ENCODE measurements around the gene ZNRF3. TPM values are rescaled to one million over a fixed set of nuclear protein-coding genes. Genes with fewer than 3 reads are reported as not detected.
A peak's percentile ranks its signal among the peaks of the same experiment; 100 is the strongest.

The ZNRF3 gene
- total RNA-seq, 1 donor from 2014 or later: 23.1 TPM

- peak overlapping the region; percentile 3 for H3K27ac Mint-ChIP-seq
- H3K27me3 Mint-ChIP-seq: no peaks in the 10 kb centered on the region
- peaks cover 29% of the 10 kb centered on the region for H3K36me3 Mint-ChIP-seq
- TF ChIP-seq, protein P1, sequence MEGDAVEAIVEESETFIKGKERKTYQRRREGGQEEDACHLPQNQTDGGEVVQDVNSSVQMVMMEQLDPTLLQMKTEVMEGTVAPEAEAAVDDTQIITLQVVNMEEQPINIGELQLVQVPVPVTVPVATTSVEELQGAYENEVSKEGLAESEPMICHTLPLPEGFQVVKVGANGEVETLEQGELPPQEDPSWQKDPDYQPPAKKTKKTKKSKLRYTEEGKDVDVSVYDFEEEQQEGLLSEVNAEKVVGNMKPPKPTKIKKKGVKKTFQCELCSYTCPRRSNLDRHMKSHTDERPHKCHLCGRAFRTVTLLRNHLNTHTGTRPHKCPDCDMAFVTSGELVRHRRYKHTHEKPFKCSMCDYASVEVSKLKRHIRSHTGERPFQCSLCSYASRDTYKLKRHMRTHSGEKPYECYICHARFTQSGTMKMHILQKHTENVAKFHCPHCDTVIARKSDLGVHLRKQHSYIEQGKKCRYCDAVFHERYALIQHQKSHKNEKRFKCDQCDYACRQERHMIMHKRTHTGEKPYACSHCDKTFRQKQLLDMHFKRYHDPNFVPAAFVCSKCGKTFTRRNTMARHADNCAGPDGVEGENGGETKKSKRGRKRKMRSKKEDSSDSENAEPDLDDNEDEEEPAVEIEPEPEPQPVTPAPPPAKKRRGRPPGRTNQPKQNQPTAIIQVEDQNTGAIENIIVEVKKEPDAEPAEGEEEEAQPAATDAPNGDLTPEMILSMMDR (conservative IDR thresholded peaks at IDR 0.05): no peak
- DNase-seq (ENCODE audit: extremely low spot score, unreplicated experiment): no peak
- no peak overlapping the region for H3K4me3 Mint-ChIP-seq
- peaks cover 8% of the 10 kb centered on the region for H3K9me3 Mint-ChIP-seq
- peaks cover 20% of the 10 kb centered on the region for H3K4me1 Mint-ChIP-seq (ENCODE audit: unreplicated experiment)
Observed at GRCh38 chr22:28969401-28970168, 86.2 kb downstream of the ZNRF3 start.

DNA sequence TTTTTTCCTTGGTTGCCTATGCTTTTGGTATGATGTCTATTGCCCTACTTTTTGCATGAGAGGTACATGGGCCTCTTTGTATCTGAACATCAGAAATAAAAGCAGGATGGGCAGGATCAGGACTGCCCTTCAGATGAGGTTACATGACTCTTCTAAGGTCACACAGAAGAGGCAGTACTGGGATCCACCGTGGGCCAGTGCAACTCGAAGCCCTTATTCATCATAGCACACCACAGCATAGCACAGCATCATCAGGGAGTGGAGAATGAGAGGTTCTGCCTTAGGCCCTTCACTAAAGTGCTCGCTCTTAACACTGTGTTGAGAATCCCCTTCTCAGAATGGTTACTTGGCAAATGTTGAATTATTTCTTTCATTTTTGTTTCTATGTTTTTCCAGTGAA is 90.0 kb downstream of the ZNRF3 start:
- TF ChIP-seq, protein P1 (conservative IDR thresholded peaks at IDR 0.05): no peak
- H3K27ac Mint-ChIP-seq: no peak overlapping the region
- H3K4me1 Mint-ChIP-seq (ENCODE audit: unreplicated experiment): peaks cover 30% of the 10 kb centered on the region

DNA sequence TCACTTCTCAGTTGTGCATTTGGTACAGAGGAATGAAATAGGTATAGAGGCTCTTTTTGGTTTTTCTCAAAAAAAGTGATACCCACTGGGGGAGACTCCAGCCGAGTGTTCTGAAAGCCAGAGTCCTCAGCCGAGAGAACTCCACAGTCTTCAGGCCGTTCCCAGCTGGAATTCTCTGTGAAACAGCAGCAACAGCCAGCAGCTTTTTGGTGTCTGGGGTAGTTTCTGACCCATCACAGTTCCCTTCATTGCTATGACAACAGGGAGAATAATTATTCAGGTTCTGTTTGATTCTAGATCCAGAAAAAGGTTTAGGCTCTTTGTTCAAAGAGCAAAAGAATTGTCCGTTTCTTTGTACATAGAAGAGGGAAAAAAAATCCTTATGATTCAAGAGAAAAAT is 93.7 kb downstream of the ZNRF3 start:
- peaks cover 7% of the 10 kb centered on the region for H3K36me3 Mint-ChIP-seq
- peak overlapping the region; percentile 7 for H3K4me3 Mint-ChIP-seq
- peak overlapping the region; percentile 58 for H3K27ac Mint-ChIP-seq
- no peaks in the 10 kb centered on the region for H3K9me3 Mint-ChIP-seq
- TF ChIP-seq, protein P1 (conservative IDR thresholded peaks at IDR 0.05): no peak
- H3K27me3 Mint-ChIP-seq: no peaks in the 10 kb centered on the region
- H3K4me1 Mint-ChIP-seq (ENCODE audit: unreplicated experiment): peaks cover 34% of the 10 kb centered on the region
- DNase-seq (ENCODE audit: extremely low spot score, unreplicated experiment): no peak

More for the DNA sequence above, 90.0 kb downstream of the ZNRF3 start:
- peaks cover 8% of the 10 kb centered on the region for H3K9me3 Mint-ChIP-seq
- DNase-seq (ENCODE audit: extremely low spot score, unreplicated experiment): no peak
- peaks cover 29% of the 10 kb centered on the region for H3K36me3 Mint-ChIP-seq
- no peaks in the 10 kb centered on the region for H3K27me3 Mint-ChIP-seq
- H3K4me3 Mint-ChIP-seq: no peak overlapping the region

DNA sequence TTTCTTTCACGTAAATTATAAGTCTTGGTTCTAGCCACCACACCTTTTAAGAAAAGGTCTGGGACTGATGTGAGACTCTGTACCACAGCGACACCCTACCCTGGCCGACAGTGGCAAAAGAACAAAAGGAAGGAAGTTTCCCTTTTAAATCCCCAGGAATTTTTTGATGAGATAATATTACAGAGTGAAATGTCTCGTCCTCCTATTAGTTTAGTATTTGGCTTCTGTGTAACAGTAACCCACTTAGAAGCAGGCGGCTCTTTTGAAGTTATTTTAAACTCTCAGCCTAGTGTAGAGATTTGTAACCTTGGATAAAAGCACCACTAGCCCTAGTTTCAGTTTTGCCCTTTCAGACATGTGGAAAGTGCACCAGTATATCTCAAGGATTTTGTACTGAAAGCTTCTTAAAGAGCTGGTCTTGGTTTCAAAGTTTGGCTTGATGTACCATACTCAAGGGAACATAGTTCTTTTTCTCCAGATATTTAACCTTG is 94.2 kb downstream of the ZNRF3 start:
- Mint-ChIP-seq H3K27ac (peak overlapping the region; percentile 58), H3K4me3 (peak overlapping the region; percentile 7), H3K9me3 (no peaks in the 10 kb centered on the region), H3K36me3 (peaks cover 4% of the 10 kb centered on the region), H3K4me1 (ENCODE audit: unreplicated experiment) (peaks cover 35% of the 10 kb centered on the region), H3K27me3 (no peaks in the 10 kb centered on the region)
- TF ChIP-seq, protein P1 (conservative IDR thresholded peaks at IDR 0.05): no peak
- DNase-seq (ENCODE audit: extremely low spot score, unreplicated experiment): no peak

- H3K4me3 Mint-ChIP-seq: no peak overlapping the region
- H3K4me1 Mint-ChIP-seq (ENCODE audit: unreplicated experiment): peaks cover 41% of the 10 kb centered on the region
- H3K27ac Mint-ChIP-seq: no peak overlapping the region
- H3K27me3 Mint-ChIP-seq: no peaks in the 10 kb centered on the region
- DNase-seq (ENCODE audit: extremely low spot score, unreplicated experiment): no peak
- peaks cover 4% of the 10 kb centered on the region for H3K36me3 Mint-ChIP-seq
- H3K9me3 Mint-ChIP-seq: no peaks in the 10 kb centered on the region
- TF ChIP-seq, protein P1 (conservative IDR thresholded peaks at IDR 0.05): no peak
Observed at GRCh38 chr22:28978158-28978557, 94.8 kb downstream of the ZNRF3 start.
